HUDEP-2 (cell line): ENCODE results near the gene SKAP1.
"Not testable (repeated sequence)": the region's sequence is repeated elsewhere in the genome, so short reads cannot be mapped to it uniquely, and the experiment has no call there.

Experiments
- DNase-seq, 76 experiments: peaks; one replicate each; lab custom pipeline; 2025; ENCODE audit not compliant: unreplicated experiment in 76 of 76; lab: John Stamatoyannopoulos, UW

The SKAP1 gene

GRCh38 chr17:48294020-48294805 is 135.8 kb downstream of the SKAP1 start:
- DNase-seq: no peak

- DNase-seq: no peak
Measured at GRCh38 chr17:48293319-48294019, 136.5 kb downstream of the SKAP1 start.

- DNase-seq: no peak
Measured at GRCh38 chr17:48290378-48290777, 139.6 kb downstream of the SKAP1 start.

GRCh38 chr17:48286917-48287316 is 143.1 kb downstream of the SKAP1 start:
- DNase-seq: not testable (repeated sequence)

GRCh38 chr17:48285614-48286013 is 144.4 kb downstream of the SKAP1 start:
- DNase-seq: no peak

- DNase-seq: no peak
Measured at GRCh38 chr17:48283907-48284306, 146.1 kb downstream of the SKAP1 start.

- DNase-seq: no peak
Measured at GRCh38 chr17:48283411-48283810, 146.6 kb downstream of the SKAP1 start.

GRCh38 chr17:48282303-48282702 is 147.7 kb downstream of the SKAP1 start:
- DNase-seq: no peak

GRCh38 chr17:48278760-48279491 is 151.1 kb downstream of the SKAP1 start:
- DNase-seq: no peak

- DNase-seq: no peak
Measured at GRCh38 chr17:48276776-48277175, 153.2 kb downstream of the SKAP1 start.

- DNase-seq: no peak
Measured at GRCh38 chr17:48270899-48271298, 159.1 kb downstream of the SKAP1 start.

- DNase-seq: no peak
Measured at GRCh38 chr17:48269209-48269608, 160.8 kb downstream of the SKAP1 start.

GRCh38 chr17:48263731-48264035 is 166.3 kb downstream of the SKAP1 start:
- DNase-seq: no peak

GRCh38 chr17:48262982-48263730 is 166.9 kb downstream of the SKAP1 start:
- no peak for DNase-seq

- DNase-seq: peak in 23 of 76 experiments; percentile 0 to 55 (median 19)
Measured at GRCh38 chr17:48261297-48261880, 168.6 kb downstream of the SKAP1 start.

- DNase-seq: peak in 6 of 76 experiments; percentile 2 to 42 (median 12)
Measured at GRCh38 chr17:48259694-48260291, 170.2 kb downstream of the SKAP1 start.

GRCh38 chr17:48258331-48258730 is 171.7 kb downstream of the SKAP1 start:
- DNase-seq: no peak

- no peak for DNase-seq
Measured at GRCh38 chr17:48255759-48256158, 174.3 kb downstream of the SKAP1 start.

- DNase-seq: no peak
Measured at GRCh38 chr17:48254896-48255295, 175.1 kb downstream of the SKAP1 start.

- DNase-seq: no peak
Measured at GRCh38 chr17:48253975-48254374, 176.0 kb downstream of the SKAP1 start.
